AG04449 (cell line): Measurements from ENCODE around the gene NHS.

Source experiments
- CTCF ChIA-PET: fragments of 350-600 bp; formaldehyde crosslinking; extraction: SDS; loops from one replicate; lab custom pipeline; 2021; ENCODE audit warnings: antibody characterized with exemption; lab: Yijun Ruan, JAX
- POLR2A ChIA-PET: fragments of 400-600, 350-600 bp; formaldehyde crosslinking; extraction: SDS; loops from one replicate; lab custom pipeline; 2020; ENCODE audit warnings: antibody characterized with exemption, inconsistent platforms; lab: Yijun Ruan, JAX
- DNase-seq: peaks from one replicate; pipeline ENCODE4 v3.0.0-alpha.2; 2010; ENCODE audit warnings: low read depth, low spot score
- H3K4me3 ChIP-seq: 2 replicates; pipeline ENCODE4 v1.5.1; 2011; ENCODE audit warnings: low read depth, mild to moderate bottlenecking, control low read depth, low read length
- CTCF ChIP-seq: IDR thresholded peaks from one replicate; pipeline ENCODE4 v1.5.1; 2011; ENCODE audit warnings: mild to moderate bottlenecking, moderate library complexity, low read length, control low read depth, inconsistent platforms; ENCODE audit not compliant: insufficient read depth; ENCODE audit errors: missing control alignments

The NHS gene

GRCh38 chrX:17374619-17375366, at the start of gene NHS:
Gene NHS, plus strand, starts transcription at chrX:17375200. Its CDS starts 558 bp downstream, at chrX:17375758.
- CTCF ChIA-PET: interaction anchor here (0.6 to 1.1 kb wide), 2 partner anchors 146 to 253 kb away, joined by 3 read pairs; no protein-coding TSS in a partner anchor
- TF ChIP-seq CTCF: peak; percentile 65
- DNase-seq: no peak
- peak within 1 kb of the TSS; percentile 70 for H3K4me3 ChIP-seq
- POLR2A ChIA-PET: no interaction called here

GRCh38 chrX:17328837-17329236, 46.2 kb upstream of the NHS start:
- no peak for TF ChIP-seq CTCF
- no peak for DNase-seq
- H3K4me3 ChIP-seq: no peak overlapping the region
- ChIA-PET CTCF (no interaction called here), POLR2A (no interaction called here)

- no peak for DNase-seq
- ChIA-PET POLR2A (no interaction called here), CTCF (no interaction called here)
- no peak for TF ChIP-seq CTCF
- no peak overlapping the region for H3K4me3 ChIP-seq
These were observed 38.6 kb upstream of the NHS start for GRCh38 chrX:17336377-17336776.

GRCh38 chrX:17355976-17356375, 19.0 kb upstream of the NHS start:
- no peak for DNase-seq
- CTCF ChIA-PET: no interaction called here
- POLR2A ChIA-PET: no interaction called here
- no peak for TF ChIP-seq CTCF
- no peak overlapping the region for H3K4me3 ChIP-seq

GRCh38 chrX:17359500-17359899, 15.5 kb upstream of the NHS start:
- H3K4me3 ChIP-seq: no peak overlapping the region
- no peak for TF ChIP-seq CTCF
- CTCF ChIA-PET: no interaction called here
- DNase-seq: no peak
- POLR2A ChIA-PET: no interaction called here

- ChIA-PET CTCF (interaction anchor here (1.1 to 1.2 kb wide), 2 partner anchors 8 to 10 kb away, joined by 3 read pairs; no protein-coding TSS in a partner anchor), POLR2A (no interaction called here)
- DNase-seq: no peak
- no peak for TF ChIP-seq CTCF
- H3K4me3 ChIP-seq: no peak overlapping the region
These were observed 13.4 kb upstream of the NHS start for GRCh38 chrX:17361620-17362019.
